Measurements from ENCODE around the gene WDR37. TPM values are rescaled to one million over a fixed set of nuclear protein-coding genes. Genes with fewer than 3 reads are reported as not detected.

The WDR37 gene
- total and polyA plus RNA-seq, 12 donors: 6.8 to 36.5 (median 31.4) TPM

- 95 to 96% methylated on average over 15 of the region's 15 CpGs for WGBS, 2 donors
- Histone ChIP-seq H3K4me3 (no peak overlapping the region), H3K9me3 (no peaks in the 10 kb centered on the region), H3K36me3 (peaks cover 0 to 97% (median 30%) of the 10 kb centered on the region in 9 donors), H3K27me3 (no peaks in the 10 kb centered on the region), H3K27ac (no peak overlapping the region), H3K4me1 (peaks cover 0 to 11% (median 7%) of the 10 kb centered on the region in 9 donors)
- TF ChIP-seq, protein P1, sequence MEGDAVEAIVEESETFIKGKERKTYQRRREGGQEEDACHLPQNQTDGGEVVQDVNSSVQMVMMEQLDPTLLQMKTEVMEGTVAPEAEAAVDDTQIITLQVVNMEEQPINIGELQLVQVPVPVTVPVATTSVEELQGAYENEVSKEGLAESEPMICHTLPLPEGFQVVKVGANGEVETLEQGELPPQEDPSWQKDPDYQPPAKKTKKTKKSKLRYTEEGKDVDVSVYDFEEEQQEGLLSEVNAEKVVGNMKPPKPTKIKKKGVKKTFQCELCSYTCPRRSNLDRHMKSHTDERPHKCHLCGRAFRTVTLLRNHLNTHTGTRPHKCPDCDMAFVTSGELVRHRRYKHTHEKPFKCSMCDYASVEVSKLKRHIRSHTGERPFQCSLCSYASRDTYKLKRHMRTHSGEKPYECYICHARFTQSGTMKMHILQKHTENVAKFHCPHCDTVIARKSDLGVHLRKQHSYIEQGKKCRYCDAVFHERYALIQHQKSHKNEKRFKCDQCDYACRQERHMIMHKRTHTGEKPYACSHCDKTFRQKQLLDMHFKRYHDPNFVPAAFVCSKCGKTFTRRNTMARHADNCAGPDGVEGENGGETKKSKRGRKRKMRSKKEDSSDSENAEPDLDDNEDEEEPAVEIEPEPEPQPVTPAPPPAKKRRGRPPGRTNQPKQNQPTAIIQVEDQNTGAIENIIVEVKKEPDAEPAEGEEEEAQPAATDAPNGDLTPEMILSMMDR (IDR thresholded peaks at IDR 0.05): no peak
- intact Hi-C loops (cut with DNase I): no loop called here
- no peak for ATAC-seq
- DNase-seq: no peak
Observed at GRCh38 chr10:1094112-1095057, 38.2 kb downstream of the WDR37 start.

DNA sequence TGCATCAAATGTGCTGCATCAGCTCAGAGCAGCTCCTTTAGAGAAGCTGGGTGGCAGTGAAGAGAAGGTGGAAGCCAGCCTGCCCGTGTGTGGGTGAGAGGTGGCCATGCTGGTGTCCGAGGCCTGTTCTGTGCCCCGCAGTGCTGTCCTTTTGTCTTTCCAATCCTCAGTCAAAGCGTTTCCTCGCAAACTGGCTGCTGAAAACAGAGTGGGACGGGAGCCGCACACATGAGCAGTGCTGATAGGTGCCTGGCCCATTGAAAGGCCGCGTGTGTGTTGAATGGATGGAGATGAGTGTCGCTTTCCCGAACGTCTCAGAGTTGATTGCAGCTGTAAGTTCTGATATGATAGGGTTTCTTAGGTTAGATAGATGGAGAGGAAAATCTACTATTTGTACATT, 39.3 kb downstream of the WDR37 start:
- peaks cover 0 to 22% (median 11%) of the 10 kb centered on the region in 9 donors for H3K4me1 ChIP-seq
- intact Hi-C loops (cut with DNase I): no loop called here
- ATAC-seq (no peak), DNase-seq (no peak)
- no peaks in the 10 kb centered on the region for H3K9me3 ChIP-seq
- 87 to 88% methylated on average over 12 of the region's 12 CpGs for WGBS, 2 donors
- TF ChIP-seq, protein P1 (IDR thresholded peaks at IDR 0.05): no peak
- no peak overlapping the region for H3K4me3 ChIP-seq
- peaks cover 0 to 97% (median 25%) of the 10 kb centered on the region in 9 donors for H3K36me3 ChIP-seq
- no peak overlapping the region for H3K27ac ChIP-seq
- H3K27me3 ChIP-seq: no peaks in the 10 kb centered on the region

- Histone ChIP-seq H3K27ac (no peak overlapping the region), H3K9me3 (no peaks in the 10 kb centered on the region), H3K4me1 (peaks cover 0 to 29% (median 11%) of the 10 kb centered on the region in 9 donors), H3K4me3 (no peak overlapping the region), H3K36me3 (peaks cover 0 to 97% (median 29%) of the 10 kb centered on the region in 9 donors), H3K27me3 (no peaks in the 10 kb centered on the region)
- no peak for DNase-seq
- intact Hi-C loops (cut with DNase I): no loop called here
- ATAC-seq: no peak
- TF ChIP-seq, protein P1 (IDR thresholded peaks at IDR 0.05): no peak
- 94 to 96% methylated on average over 27 of the region's 27 CpGs for WGBS, 2 donors
Observed at GRCh38 chr10:1096287-1096889, 40.2 kb downstream of the WDR37 start.

- no peak overlapping the region for H3K27ac ChIP-seq
- intact Hi-C loops (cut with DNase I): no loop called here
- DNase-seq (no peak), ATAC-seq (no peak)
- H3K9me3 ChIP-seq: no peaks in the 10 kb centered on the region
- WGBS, 2 donors: 93 to 94% methylated on average over 6 of the region's 6 CpGs
- no peak overlapping the region for H3K4me3 ChIP-seq
- TF ChIP-seq, protein P1 (IDR thresholded peaks at IDR 0.05): no peak
- peaks cover 0 to 29% (median 11%) of the 10 kb centered on the region in 9 donors for H3K4me1 ChIP-seq
- H3K36me3 ChIP-seq: peaks cover 0 to 100% (median 34%) of the 10 kb centered on the region in 9 donors
- no peaks in the 10 kb centered on the region for H3K27me3 ChIP-seq
Observed at GRCh38 chr10:1097436-1097835, 41.3 kb downstream of the WDR37 start.
